ENCODE data around the gene NCF4. TPM values are rescaled to one million over a fixed set of nuclear protein-coding genes. Genes with fewer than 3 reads are reported as not detected.
A peak's percentile ranks its signal among the peaks of the same experiment; 100 is the strongest.

NCF4 gene
- total RNA-seq, 1 donor from 2014 or later = not detected

GRCh38 chr22:36872866-36873498, 12.2 kb downstream of the NCF4 start:
- Histone ChIP-seq H3K4me3 (ENCODE audit: low read depth, low read length) (no peak overlapping the region), H3K27me3 (ENCODE audit: control insufficient read depth, insufficient read depth, low read length) (no peaks in the 10 kb centered on the region), H3K36me3 (ENCODE audit: control insufficient read depth, insufficient read depth, low read length) (no peaks in the 10 kb centered on the region)
- FAIRE-seq (no peak), DNase-seq (ENCODE audit: low read depth) (no peak)
- TF ChIP-seq, protein P1, sequence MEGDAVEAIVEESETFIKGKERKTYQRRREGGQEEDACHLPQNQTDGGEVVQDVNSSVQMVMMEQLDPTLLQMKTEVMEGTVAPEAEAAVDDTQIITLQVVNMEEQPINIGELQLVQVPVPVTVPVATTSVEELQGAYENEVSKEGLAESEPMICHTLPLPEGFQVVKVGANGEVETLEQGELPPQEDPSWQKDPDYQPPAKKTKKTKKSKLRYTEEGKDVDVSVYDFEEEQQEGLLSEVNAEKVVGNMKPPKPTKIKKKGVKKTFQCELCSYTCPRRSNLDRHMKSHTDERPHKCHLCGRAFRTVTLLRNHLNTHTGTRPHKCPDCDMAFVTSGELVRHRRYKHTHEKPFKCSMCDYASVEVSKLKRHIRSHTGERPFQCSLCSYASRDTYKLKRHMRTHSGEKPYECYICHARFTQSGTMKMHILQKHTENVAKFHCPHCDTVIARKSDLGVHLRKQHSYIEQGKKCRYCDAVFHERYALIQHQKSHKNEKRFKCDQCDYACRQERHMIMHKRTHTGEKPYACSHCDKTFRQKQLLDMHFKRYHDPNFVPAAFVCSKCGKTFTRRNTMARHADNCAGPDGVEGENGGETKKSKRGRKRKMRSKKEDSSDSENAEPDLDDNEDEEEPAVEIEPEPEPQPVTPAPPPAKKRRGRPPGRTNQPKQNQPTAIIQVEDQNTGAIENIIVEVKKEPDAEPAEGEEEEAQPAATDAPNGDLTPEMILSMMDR (IDR thresholded peaks at IDR 0.05; ENCODE audit: insufficient read depth, low read length, severe bottlenecking) = no peak

GRCh38 chr22:36873614-36874308, 13.0 kb downstream of the NCF4 start:
- Histone ChIP-seq H3K4me3 (ENCODE audit: low read depth, low read length) (no peak overlapping the region), H3K27me3 (ENCODE audit: control insufficient read depth, insufficient read depth, low read length) (peaks cover 5% of the 10 kb centered on the region), H3K36me3 (ENCODE audit: control insufficient read depth, insufficient read depth, low read length) (no peaks in the 10 kb centered on the region)
- FAIRE-seq (peak; percentile 36), DNase-seq (ENCODE audit: low read depth) (peak; percentile 90)
- TF ChIP-seq, protein P1 (IDR thresholded peaks at IDR 0.05; ENCODE audit: insufficient read depth, low read length, severe bottlenecking) = peak; percentile 61

- H3K27me3 ChIP-seq (ENCODE audit: control insufficient read depth, insufficient read depth, low read length) = peaks cover 6% of the 10 kb centered on the region
- TF ChIP-seq, protein P1 (IDR thresholded peaks at IDR 0.05; ENCODE audit: insufficient read depth, low read length, severe bottlenecking) = no peak
- DNase-seq (ENCODE audit: low read depth) (no peak), FAIRE-seq (no peak)
- H3K36me3 ChIP-seq (ENCODE audit: control insufficient read depth, insufficient read depth, low read length) = no peaks in the 10 kb centered on the region
- H3K4me3 ChIP-seq (ENCODE audit: low read depth, low read length) = no peak overlapping the region
These were observed 13.5 kb downstream of the NCF4 start for GRCh38 chr22:36874309-36874696.

GRCh38 chr22:36874736-36875135, 13.9 kb downstream of the NCF4 start:
- no peak for DNase-seq (ENCODE audit: low read depth)
- TF ChIP-seq, protein P1 (IDR thresholded peaks at IDR 0.05; ENCODE audit: insufficient read depth, low read length, severe bottlenecking) = no peak
- Histone ChIP-seq H3K27me3 (ENCODE audit: control insufficient read depth, insufficient read depth, low read length) (peaks cover 6% of the 10 kb centered on the region), H3K36me3 (ENCODE audit: control insufficient read depth, insufficient read depth, low read length) (no peaks in the 10 kb centered on the region), H3K4me3 (ENCODE audit: low read depth, low read length) (no peak overlapping the region)
- FAIRE-seq = no peak

GRCh38 chr22:36875741-36876140, 14.9 kb downstream of the NCF4 start:
- no peak for DNase-seq (ENCODE audit: low read depth)
- no peak for FAIRE-seq
- TF ChIP-seq, protein P1 (IDR thresholded peaks at IDR 0.05; ENCODE audit: insufficient read depth, low read length, severe bottlenecking) = no peak
- no peak overlapping the region for H3K4me3 ChIP-seq (ENCODE audit: low read depth, low read length)
- H3K27me3 ChIP-seq (ENCODE audit: control insufficient read depth, insufficient read depth, low read length) = peaks cover 6% of the 10 kb centered on the region
- H3K36me3 ChIP-seq (ENCODE audit: control insufficient read depth, insufficient read depth, low read length) = no peaks in the 10 kb centered on the region
